Liver (tissue), 9 donors: ENCODE results near the gene ZBTB18. TPM values are rescaled to one million over a fixed set of nuclear protein-coding genes. Genes with fewer than 3 reads are reported as not detected.

Experiments used
- DNase-seq: peaks from one replicate; pipeline ENCODE4 v3.0.0-alpha.2; 2017; ENCODE audit warnings: low spot score
- H3K27ac ChIP-seq, 2 donors: one replicate each; pipeline ENCODE4 v1.7.0; 2013; ENCODE audit warnings: inconsistent platforms in 2 of 2, low read length in 2 of 2, control low read depth in 1 of 2, low read depth in 1 of 2, mild to moderate bottlenecking in 1 of 2
- H3K27me3 ChIP-seq, 4 donors: one replicate each; pipeline versions ENCODE4 v1.6.1 to v1.7.0; 2013; ENCODE audit warnings: low read length in 3 of 4, inconsistent platforms in 1 of 4, mild to moderate bottlenecking in 1 of 4, moderate library complexity in 1 of 4; ENCODE audit not compliant: control insufficient read depth in 4 of 4, insufficient read depth in 4 of 4
- H3K36me3 ChIP-seq, 4 donors: one replicate each; pipeline versions ENCODE4 v1.6.1 to v1.7.0; 2013; ENCODE audit warnings: low read length in 3 of 4, mild to moderate bottlenecking in 3 of 4, low read depth in 1 of 4, moderate library complexity in 1 of 4; ENCODE audit not compliant: control insufficient read depth in 4 of 4, insufficient read depth in 3 of 4
- H3K4me1 ChIP-seq, 4 donors: one replicate each; pipeline versions ENCODE4 v1.6.1 to v1.7.0; 2013; ENCODE audit warnings: low read length in 3 of 4, mild to moderate bottlenecking in 3 of 4, moderate library complexity in 1 of 4; ENCODE audit not compliant: control insufficient read depth in 4 of 4, insufficient read depth in 4 of 4
- H3K4me3 ChIP-seq, 3 donors: one replicate each; pipeline versions ENCODE4 v1.6.1 to v1.7.0; 2013; ENCODE audit warnings: low read length in 3 of 3, control low read depth in 1 of 3, low read depth in 1 of 3, mild to moderate bottlenecking in 1 of 3
- H3K9ac ChIP-seq, 2 donors: one replicate each; pipeline ENCODE4 v1.7.0; 2013; ENCODE audit warnings: low read length in 2 of 2, mild to moderate bottlenecking in 2 of 2, moderate library complexity in 2 of 2, control low read depth in 1 of 2, low read depth in 1 of 2
- H3K9me3 ChIP-seq, 4 donors: one replicate each; pipeline versions ENCODE4 v1.6.1 to v1.7.0; 2013; ENCODE audit warnings: low read length in 3 of 4; ENCODE audit not compliant: control insufficient read depth in 4 of 4
- ATF3 ChIP-seq: IDR thresholded peaks from 2 replicates; pipeline ENCODE4 v1.6.1; 2016; ENCODE audit warnings: antibody characterized with exemption
- CTCF ChIP-seq: fragments of 150-350 bp; IDR thresholded peaks from 2 replicates; pipeline ENCODE4 v1.5.1; 2017; ENCODE audit warnings: improper control_type of control experiment, low read depth, low read length; ENCODE audit not compliant: missing input control
- EGR1 ChIP-seq, 2 donors: IDR thresholded peaks; 2 replicates each; pipeline ENCODE4 v1.6.1; 2016 to 2018; ENCODE audit warnings: antibody characterized with exemption in 2 of 2, low read depth in 2 of 2
- FOXA1 ChIP-seq: IDR thresholded peaks from 2 replicates; pipeline ENCODE4 v1.6.1; 2016; ENCODE audit warnings: antibody characterized with exemption
- FOXA2 ChIP-seq: IDR thresholded peaks from 2 replicates; pipeline ENCODE4 v1.6.1; 2016; ENCODE audit warnings: antibody characterized with exemption
- GABPA ChIP-seq, 2 donors: IDR thresholded peaks in 1 of 2; conservative IDR thresholded peaks in 1 of 2; 2 replicates each; pipeline ENCODE4 v1.6.1; 2016; ENCODE audit warnings: antibody characterized with exemption in 2 of 2, mild to moderate bottlenecking in 1 of 2, moderate library complexity in 1 of 2
- HNF4A ChIP-seq, 2 donors: conservative IDR thresholded peaks; 2 replicates each; pipeline ENCODE4 v1.6.1; 2016; ENCODE audit warnings: antibody characterized with exemption in 2 of 2, mild to moderate bottlenecking in 2 of 2
- HNF4G ChIP-seq: IDR thresholded peaks from 2 replicates; pipeline ENCODE4 v1.6.1; 2016; ENCODE audit warnings: antibody characterized with exemption
- JUND ChIP-seq, 2 donors: IDR thresholded peaks; 2 replicates each; pipeline ENCODE4 v1.6.1; 2016; ENCODE audit warnings: antibody characterized with exemption in 2 of 2
- MAX ChIP-seq: IDR thresholded peaks from 2 replicates; pipeline ENCODE4 v1.6.1; 2016; ENCODE audit warnings: antibody characterized with exemption
- NR2F2 ChIP-seq: IDR thresholded peaks from 2 replicates; pipeline ENCODE4 v1.6.1; 2016; ENCODE audit warnings: antibody characterized with exemption
- RAD21 ChIP-seq, 2 donors: IDR thresholded peaks; 2 replicates each; pipeline ENCODE4 v1.6.1; 2016; ENCODE audit warnings: antibody characterized with exemption in 2 of 2, mild to moderate bottlenecking in 2 of 2
- REST ChIP-seq: IDR thresholded peaks from 2 replicates; pipeline ENCODE4 v1.6.1; 2016; ENCODE audit warnings: antibody characterized with exemption, mild to moderate bottlenecking
- RXRA ChIP-seq, 2 donors: IDR thresholded peaks; 2 replicates each; pipeline ENCODE4 v1.6.1; 2017 to 2018; ENCODE audit warnings: antibody characterized with exemption in 2 of 2, mild to moderate bottlenecking in 1 of 2
- SP1 ChIP-seq: IDR thresholded peaks from 2 replicates; pipeline ENCODE4 v1.6.1; 2018; ENCODE audit warnings: antibody characterized with exemption, mild to moderate bottlenecking
- TAF1 ChIP-seq: conservative IDR thresholded peaks from 2 replicates; pipeline ENCODE4 v1.6.1; 2016; ENCODE audit warnings: antibody characterized with exemption, mild to moderate bottlenecking
- YY1 ChIP-seq: IDR thresholded peaks from 2 replicates; pipeline ENCODE4 v1.6.1; 2016; ENCODE audit warnings: antibody characterized with exemption, mild to moderate bottlenecking
- ZBTB33 ChIP-seq: IDR thresholded peaks from 2 replicates; pipeline ENCODE4 v1.6.1; 2016; ENCODE audit warnings: antibody characterized with exemption
- WGBS: extraction: QIAGEN DNeasy Blood & Tissue Kit; methylation state at CpG from one replicate; pipeline ENCODE4 v1.1.7; 2013; 5-methylcytosine and 5-hydroxymethylcytosine counted together
- polyA plus RNA-seq, 2 donors: library from polyadenylated mRNA; stranded (reverse) in 1 of 2; unstranded in 1 of 2; fragments of 200-250 nt in 1 of 2; fragments of >200 nt in 1 of 2; fragmentation: Nextera tagmentation in 1 of 2; extraction: Ambion mirVana in 1 of 2; gene quantifications; one replicate each; pipeline versions ENCODE4 v1.2.1 to v1.2.3, GENCODE V29; 2013 to 2015
- total RNA-seq, 2 donors: library from RNA; depleted of rRNA; stranded (reverse); fragments of >200 nt; gene quantifications; one replicate each; pipeline ENCODE4 v1.2.3, GENCODE V29; 2014
- donor health status: healthy.
- donor health status: healthy.
- donor health status: healthy.
- donor health status: healthy.
- donor health status: healthy.

ZBTB18 gene
- total and polyA plus RNA-seq, 4 donors: 1.2 to 18.3 (median 5.7) TPM

- 87% methylated on average over 5 of the region's 5 CpGs for WGBS
These were observed 44.1 kb upstream of the ZBTB18 start for GRCh38 chr1:244006961-244007360.

GRCh38 chr1:244010191-244010590 lies 40.9 kb upstream of the ZBTB18 start:
- Histone ChIP-seq H3K4me3 (no peak overlapping the region), H3K9me3 (no peaks in the 10 kb centered on the region), H3K4me1 (no peaks in the 10 kb centered on the region), H3K9ac (no peak overlapping the region), H3K27me3 (no peaks in the 10 kb centered on the region), H3K27ac (no peak overlapping the region), H3K36me3 (no peaks in the 10 kb centered on the region)
- no peak for DNase-seq
- 73% methylated on average over 6 of the region's 6 CpGs for WGBS
- TF ChIP-seq ZBTB33 (no peak), RAD21 (IDR thresholded peaks at IDR 0.05) (no peak), CTCF (no peak), YY1 (no peak), FOXA1 (no peak), GABPA (IDR thresholded peaks at IDR 0.05 in 1 of 2, conservative IDR thresholded peaks at IDR 0.05 in 1 of 2) (no peak), REST (no peak), EGR1 (IDR thresholded peaks at IDR 0.05; ENCODE audit: low read depth in 2 of 2) (no peak), RXRA (IDR thresholded peaks at IDR 0.05) (no peak), ATF3 (no peak), HNF4A (conservative IDR thresholded peaks at IDR 0.05) (no peak), TAF1 (no peak), HNF4G (no peak), NR2F2 (no peak), SP1 (no peak), JUND (IDR thresholded peaks at IDR 0.05) (no peak), MAX (no peak), FOXA2 (no peak)

More at GRCh38 chr1:244006961-244007360, 44.1 kb upstream of the ZBTB18 start:
- no peak overlapping the region for H3K27ac ChIP-seq
- no peaks in the 10 kb centered on the region for H3K4me1 ChIP-seq
- no peaks in the 10 kb centered on the region for H3K36me3 ChIP-seq
- no peak overlapping the region for H3K9ac ChIP-seq
- no peak overlapping the region for H3K4me3 ChIP-seq
- no peak for DNase-seq
- no peaks in the 10 kb centered on the region for H3K9me3 ChIP-seq
- H3K27me3 ChIP-seq: no peaks in the 10 kb centered on the region
- no peak for TF ChIP-seq ZBTB33
